GM19023 (cell line): Measurements from ENCODE around the gene RTN4R.
"Not testable (repeated sequence)": the region's sequence is repeated elsewhere in the genome, so short reads cannot be mapped to it uniquely, and the experiment has no call there.

Source experiments
- ATAC-seq: cut with Tn5 transposase; IDR thresholded peaks from one replicate; pipeline ENCODE4 v1.9.1; 2021; ENCODE audit warnings: mild to moderate bottlenecking, moderate library complexity; ENCODE audit not compliant: unreplicated experiment

Gene RTN4R

GRCh38 chr22:20272700-20273099 is 4.6 kb upstream of the RTN4R start:
- no peak for ATAC-seq

GRCh38 chr22:20272174-20272573 is 4.1 kb upstream of the RTN4R start:
- no peak for ATAC-seq

GRCh38 chr22:20271114-20271994 is 3.2 kb upstream of the RTN4R start:
- ATAC-seq: no peak

GRCh38 chr22:20270190-20271113 is 2.3 kb upstream of the RTN4R start:
- not testable (repeated sequence) for ATAC-seq

DNA sequence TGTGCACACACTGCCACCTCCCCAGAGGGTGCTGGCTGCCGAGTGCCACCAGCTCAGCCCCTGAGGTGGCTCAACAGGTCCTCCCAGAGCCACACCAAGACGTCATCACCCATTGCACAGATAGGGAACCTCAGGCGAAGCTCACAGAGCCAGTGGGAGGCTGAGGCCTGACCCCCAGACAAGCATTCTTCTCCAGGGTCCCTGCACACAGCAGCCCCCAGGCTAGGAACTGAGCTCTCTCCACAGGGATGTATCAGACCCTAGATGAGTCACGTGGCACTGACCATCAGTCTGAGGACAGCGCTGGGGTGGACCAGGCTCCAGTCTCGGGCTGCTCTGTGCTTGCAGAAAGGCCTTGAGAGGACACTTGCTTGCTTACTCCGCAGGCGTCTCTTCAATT is 1.6 kb upstream of the RTN4R start:
- not testable (repeated sequence) for ATAC-seq

GRCh38 chr22:20269201-20269600 is 1.1 kb upstream of the RTN4R start:
- not testable (repeated sequence) for ATAC-seq

DNA sequence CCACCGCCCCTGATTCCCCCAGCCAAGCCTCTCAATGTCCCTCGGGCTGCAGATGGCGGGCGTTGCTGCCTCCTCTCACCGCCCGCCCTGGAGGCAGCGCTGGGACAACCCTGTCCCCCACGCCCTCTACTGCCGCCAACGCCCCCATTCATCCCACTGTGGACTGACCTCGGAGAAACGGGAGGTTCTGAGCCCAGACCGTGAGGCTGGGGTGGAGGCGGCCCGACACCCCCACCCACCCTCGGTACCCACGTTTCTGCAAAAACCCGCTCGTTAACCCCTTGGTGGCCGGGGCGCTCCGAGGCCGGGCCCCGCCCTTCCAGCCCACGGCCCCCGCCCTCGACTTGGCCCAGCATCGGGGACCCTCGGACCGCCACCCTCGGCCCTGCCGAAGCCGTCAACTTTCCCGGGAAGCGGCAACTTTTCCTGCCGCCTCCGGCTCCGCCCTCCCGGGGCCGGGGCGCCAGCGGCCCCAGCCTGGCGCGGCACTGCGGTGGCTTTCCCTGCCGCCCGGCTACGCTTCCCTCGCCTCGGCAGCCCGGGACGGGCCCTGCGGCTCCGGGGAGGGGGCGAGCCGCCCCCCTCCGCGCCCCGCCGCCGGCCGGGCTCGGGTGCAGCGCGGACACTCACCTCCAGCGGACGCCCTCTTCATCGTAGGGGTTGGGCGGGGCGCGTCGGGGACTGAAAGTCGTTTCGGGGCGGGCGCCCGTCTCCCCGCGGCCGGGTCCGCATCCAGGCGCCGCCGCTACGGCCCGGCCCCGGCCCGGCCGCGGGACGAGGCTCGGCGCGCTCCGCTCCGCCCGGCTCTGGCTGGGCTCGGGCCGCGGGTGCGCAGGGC is 458 bp downstream of the RTN4R start:
- no peak for ATAC-seq

GRCh38 chr22:20266667-20267440 is 1.3 kb downstream of the RTN4R start:
- not testable (repeated sequence) for ATAC-seq

GRCh38 chr22:20265772-20266666 is 2.1 kb downstream of the RTN4R start:
- ATAC-seq: not testable (repeated sequence)

DNA sequence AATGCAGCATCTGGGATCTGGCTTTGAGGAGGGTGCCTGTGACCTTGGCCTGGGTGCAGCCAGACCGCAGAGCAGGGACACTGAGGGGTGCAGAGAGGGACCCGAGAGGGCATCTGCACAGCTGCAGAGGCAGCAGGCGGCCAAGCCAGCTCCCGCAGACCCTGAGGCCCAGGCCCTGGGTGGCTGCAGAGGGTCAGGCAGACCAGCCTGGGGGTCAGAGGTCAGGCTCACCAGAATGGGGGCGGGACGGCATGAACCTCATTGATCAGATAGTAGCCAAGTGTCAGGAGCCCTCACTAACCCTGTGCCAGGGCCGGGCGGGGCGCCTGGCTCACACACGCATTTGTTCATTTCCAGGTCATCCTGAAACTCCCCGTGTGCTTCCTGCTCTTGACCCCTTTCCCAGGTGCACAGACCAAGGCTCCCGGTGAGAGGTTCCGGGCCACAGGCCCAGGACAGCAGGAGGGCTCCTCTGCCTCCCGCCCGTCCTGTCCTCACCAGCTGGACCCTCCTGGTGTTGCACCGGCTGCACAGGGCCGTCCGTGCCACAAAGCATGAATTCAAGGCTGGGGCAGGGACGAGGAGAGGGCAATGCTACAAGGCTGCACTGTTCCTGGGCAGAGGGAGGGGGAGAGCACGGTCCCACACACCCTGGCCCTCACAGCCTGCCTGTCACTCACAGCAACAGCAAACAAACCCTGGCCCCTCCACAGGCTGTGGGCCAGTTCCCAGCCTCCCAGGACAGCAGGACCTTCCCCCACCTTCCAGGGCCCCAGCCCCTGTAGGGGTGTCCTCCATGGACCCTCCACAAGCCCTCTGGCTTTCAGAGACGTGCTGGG is 3.3 kb downstream of the RTN4R start:
- no peak for ATAC-seq

- ATAC-seq: not testable (repeated sequence)
Measured at GRCh38 chr22:20263404-20264281, 4.5 kb downstream of the RTN4R start.

GRCh38 chr22:20262582-20263147 is 5.5 kb downstream of the RTN4R start:
- no peak for ATAC-seq

DNA sequence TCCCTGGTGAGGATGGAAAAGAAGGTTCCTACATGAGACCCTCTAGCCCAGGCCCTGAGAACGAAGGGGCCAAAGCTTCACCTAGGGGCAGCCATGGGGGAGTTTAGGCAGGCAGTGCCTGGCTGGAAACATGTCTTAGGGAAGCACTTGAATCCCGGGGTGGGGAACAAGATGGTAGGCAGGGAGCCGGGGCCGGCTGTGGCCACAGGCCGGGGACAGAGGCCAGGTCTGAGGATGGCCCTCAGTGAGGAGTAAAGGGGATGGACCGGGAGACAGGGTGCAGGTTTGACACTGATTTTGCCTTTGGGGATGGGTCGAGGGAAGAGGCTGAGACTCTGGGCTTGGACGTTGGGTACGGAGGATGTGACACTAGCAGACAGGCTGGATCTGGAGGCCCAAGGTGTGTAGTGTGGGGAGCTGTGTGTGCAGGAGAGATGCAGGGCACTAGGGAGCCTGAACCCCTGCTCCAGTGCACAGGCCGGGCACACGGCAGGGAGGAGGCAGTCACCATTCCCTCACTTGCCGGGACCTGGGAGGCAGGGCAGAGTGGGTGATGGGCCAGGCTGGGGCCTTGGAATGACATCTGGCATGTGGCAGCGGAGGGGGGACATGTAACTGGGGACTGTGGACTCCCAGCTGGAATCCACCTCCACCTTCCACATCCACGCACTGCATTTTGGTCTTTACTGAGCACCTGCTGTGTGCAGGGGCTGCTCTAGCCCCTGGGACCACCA is 6.1 kb downstream of the RTN4R start:
- no peak for ATAC-seq

DNA sequence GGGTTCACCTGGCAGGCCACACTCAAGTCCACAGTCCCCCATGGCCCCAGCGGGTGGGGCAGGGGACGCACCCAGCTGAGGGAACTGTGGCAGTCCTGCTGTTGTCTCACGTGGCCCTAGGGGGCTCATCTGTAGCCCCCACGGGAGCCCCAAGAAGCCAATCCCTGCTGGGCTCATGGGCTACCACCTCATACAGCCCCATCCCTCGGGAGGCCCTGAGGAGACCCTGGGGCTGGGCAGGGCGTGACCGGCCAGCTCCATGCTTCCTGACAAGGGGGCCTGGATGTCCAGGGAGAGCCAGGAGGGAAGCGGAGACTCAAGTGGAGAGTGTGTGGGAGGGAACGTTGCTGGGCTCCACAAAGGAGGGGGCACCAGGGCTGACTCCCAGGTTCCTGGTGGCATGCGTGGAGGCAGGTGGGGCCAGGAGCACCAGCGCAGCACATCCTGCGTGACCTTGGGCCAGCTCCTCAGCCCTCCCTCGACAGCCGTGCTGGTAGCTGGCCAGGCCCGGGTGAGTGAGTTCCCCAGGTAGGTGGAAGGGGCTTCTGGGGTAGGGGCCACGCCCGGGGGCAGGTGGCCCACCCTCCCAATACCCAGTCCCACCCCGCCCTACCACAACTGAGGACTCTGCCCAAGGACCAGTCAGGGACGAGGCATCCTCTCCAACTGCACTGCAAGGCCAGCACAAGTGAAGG is 7.9 kb downstream of the RTN4R start:
- ATAC-seq: no peak

GRCh38 chr22:20259327-20259688 is 8.8 kb downstream of the RTN4R start:
- ATAC-seq: no peak
